ENCODE results near the gene SYDE1. TPM values are rescaled to one million over a fixed set of nuclear protein-coding genes. Genes with fewer than 3 reads are reported as not detected.

Gene SYDE1
- total and polyA plus RNA-seq, 2 of the 4 experiments (the other 2 are of a cell fraction): 19.4 to 64.9 TPM

DNA sequence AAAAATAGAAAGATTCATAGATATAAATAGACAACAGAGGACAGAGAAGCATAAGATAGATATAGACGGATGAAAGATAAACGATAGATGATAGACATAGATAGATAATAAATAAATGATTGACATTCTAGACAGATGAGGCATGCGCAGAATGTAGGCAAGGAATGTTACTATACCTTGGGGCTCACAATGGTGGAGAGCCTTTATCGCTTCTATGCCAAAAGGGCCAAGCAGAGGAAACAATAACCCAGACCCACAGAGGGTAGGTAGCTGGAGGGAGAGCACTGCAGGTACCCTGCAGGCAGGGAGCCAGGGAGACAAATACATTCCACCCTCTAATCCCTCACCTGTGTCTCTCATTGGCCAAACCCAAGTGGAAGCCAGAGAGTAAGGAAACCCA lies 49.2 kb downstream of the SYDE1 start:
- in situ Hi-C loops (cut with MboI; ENCODE audit: low sequenced_read_pairs): no loop called here

More for the DNA sequence above, 49.2 kb downstream of the SYDE1 start:
- no peak overlapping the region for H3K4me3 ChIP-seq (ENCODE audit: insufficient read depth, low read depth, low read length)
- 100% methylated on average over 2 of the region's 4 CpGs; no CpG with 5 or more reads in 1 of the 2 experiments for WGBS, 2 experiments (ENCODE audit: extremely low coverage in 2 of 2, insufficient read length in 1 of 2)
- H2BK5ac ChIP-seq (ENCODE audit: low read depth, low read length, poor library complexity, severe bottlenecking): no peak overlapping the region
- H3K9me1 ChIP-seq (ENCODE audit: insufficient read depth, low read length): no peaks in the 10 kb centered on the region
- no TSS peak for BruUV-seq (replicated peaks)
- H2AFZ ChIP-seq (replicated peaks; ENCODE audit: low read length, poor library complexity): no peak overlapping the region
- H3K18ac ChIP-seq (ENCODE audit: low read depth, low read length): no peak overlapping the region
- no peak overlapping the region for H3K4me2 ChIP-seq (ENCODE audit: low read depth, low read length)
- H3K27me3 ChIP-seq (ENCODE audit: control insufficient read depth, insufficient read depth, low read length): peaks cover 6% of the 10 kb centered on the region; the same call in 1 of the 2 replicates
- H3K36me3 ChIP-seq (ENCODE audit: control insufficient read depth, insufficient read depth, low read length): peaks cover 8% of the 10 kb centered on the region
- TF ChIP-seq MXI1 (IDR thresholded peaks at IDR 0.05; ENCODE audit: borderline replicate concordance, low read depth, low read length) (no peak), NFE2L2 (IDR thresholded peaks at IDR 0.05; ENCODE audit: low read depth, low read length) (no peak), FOS (IDR thresholded peaks at IDR 0.05; ENCODE audit: low read depth, low read length) (no peak), RFX5 (IDR thresholded peaks at IDR 0.05; ENCODE audit: low read depth, low read length) (no peak), POLR2A (IDR thresholded peaks at IDR 0.05; ENCODE audit: low read depth, low read length) (no peak), CHD1 (IDR thresholded peaks at IDR 0.05; ENCODE audit: low read depth, low read length) (no peak), CEBPB (IDR thresholded peaks at IDR 0.05; ENCODE audit: low read depth, low read length) (no peak), SMC3 (IDR thresholded peaks at IDR 0.05; ENCODE audit: low read depth, low read length) (no peak)
- TF ChIP-seq, protein P1, sequence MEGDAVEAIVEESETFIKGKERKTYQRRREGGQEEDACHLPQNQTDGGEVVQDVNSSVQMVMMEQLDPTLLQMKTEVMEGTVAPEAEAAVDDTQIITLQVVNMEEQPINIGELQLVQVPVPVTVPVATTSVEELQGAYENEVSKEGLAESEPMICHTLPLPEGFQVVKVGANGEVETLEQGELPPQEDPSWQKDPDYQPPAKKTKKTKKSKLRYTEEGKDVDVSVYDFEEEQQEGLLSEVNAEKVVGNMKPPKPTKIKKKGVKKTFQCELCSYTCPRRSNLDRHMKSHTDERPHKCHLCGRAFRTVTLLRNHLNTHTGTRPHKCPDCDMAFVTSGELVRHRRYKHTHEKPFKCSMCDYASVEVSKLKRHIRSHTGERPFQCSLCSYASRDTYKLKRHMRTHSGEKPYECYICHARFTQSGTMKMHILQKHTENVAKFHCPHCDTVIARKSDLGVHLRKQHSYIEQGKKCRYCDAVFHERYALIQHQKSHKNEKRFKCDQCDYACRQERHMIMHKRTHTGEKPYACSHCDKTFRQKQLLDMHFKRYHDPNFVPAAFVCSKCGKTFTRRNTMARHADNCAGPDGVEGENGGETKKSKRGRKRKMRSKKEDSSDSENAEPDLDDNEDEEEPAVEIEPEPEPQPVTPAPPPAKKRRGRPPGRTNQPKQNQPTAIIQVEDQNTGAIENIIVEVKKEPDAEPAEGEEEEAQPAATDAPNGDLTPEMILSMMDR (conservative IDR thresholded peaks at IDR 0.05; ENCODE audit: low read depth, low read length): no peak
- TF ChIP-seq, protein P2, sequence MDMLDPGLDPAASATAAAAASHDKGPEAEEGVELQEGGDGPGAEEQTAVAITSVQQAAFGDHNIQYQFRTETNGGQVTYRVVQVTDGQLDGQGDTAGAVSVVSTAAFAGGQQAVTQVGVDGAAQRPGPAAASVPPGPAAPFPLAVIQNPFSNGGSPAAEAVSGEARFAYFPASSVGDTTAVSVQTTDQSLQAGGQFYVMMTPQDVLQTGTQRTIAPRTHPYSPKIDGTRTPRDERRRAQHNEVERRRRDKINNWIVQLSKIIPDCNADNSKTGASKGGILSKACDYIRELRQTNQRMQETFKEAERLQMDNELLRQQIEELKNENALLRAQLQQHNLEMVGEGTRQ (IDR thresholded peaks at IDR 0.05; ENCODE audit: low read depth, low read length): no peak
- no peak overlapping the region for H3K14ac ChIP-seq (replicated peaks; ENCODE audit: low read depth, low read length)
- intact Hi-C loops (cut with micrococcal nuclease) (no loop called here), dilution Hi-C loops (cut with HindIII; ENCODE audit: low sequenced_read_pairs, unreplicated experiment) (no loop called here)
- H2BK20ac ChIP-seq (ENCODE audit: low read depth, low read length): no peak overlapping the region
- no peak overlapping the region for H3K56ac ChIP-seq (ENCODE audit: extremely low read depth, insufficient read depth, low read length)
- H4K8ac ChIP-seq (ENCODE audit: low read depth in 2 of 2, low read length in 2 of 2): no peak overlapping the region
- H2AK5ac ChIP-seq (ENCODE audit: low read depth, low read length): no peak overlapping the region
- H3K79me1 ChIP-seq (ENCODE audit: low read depth in 1 of 2, low read length in 2 of 2): no peaks in the 10 kb centered on the region
- H2BK15ac ChIP-seq (ENCODE audit: low read depth, low read length): no peak overlapping the region
- DNase-seq: no peak
- no peak overlapping the region for H4K91ac ChIP-seq (ENCODE audit: insufficient read depth, low read depth, low read length)
- H2AK9ac ChIP-seq (replicated peaks; ENCODE audit: low read depth, low read length, poor library complexity): no peak overlapping the region
- no peak for ATAC-seq (ENCODE audit: low read depth)
- H4K20me1 ChIP-seq (ENCODE audit: insufficient read depth, low read length): no peaks in the 10 kb centered on the region
- CTCF ChIA-PET: no interaction called here
- no peak overlapping the region for H4K5ac ChIP-seq (ENCODE audit: low read depth, low read length)
- H3K4ac ChIP-seq (ENCODE audit: low read depth, low read length): no peak overlapping the region
- H3K9ac ChIP-seq (ENCODE audit: low read depth, low read length): no peak overlapping the region
- H2BK120ac ChIP-seq (ENCODE audit: low read depth, low read length): no peak overlapping the region
- H3K4me1 ChIP-seq (ENCODE audit: control insufficient read depth, insufficient read depth, low read length): no peaks in the 10 kb centered on the region
- POLR2A ChIA-PET (ENCODE audit: unreplicated experiment): no interaction called here
- no peak overlapping the region for H3K27ac ChIP-seq (ENCODE audit: insufficient read depth, low read length)
- H3K9me3 ChIP-seq (ENCODE audit: control insufficient read depth, insufficient read depth, low read length): peaks cover 21% of the 10 kb centered on the region
- no peak overlapping the region for H3K23ac ChIP-seq (ENCODE audit: low read depth, low read length)

Data from IMR-90 (cell line).